Measurements from ENCODE around the gene GALNT6. TPM values are rescaled to one million over a fixed set of nuclear protein-coding genes. Genes with fewer than 3 reads are reported as not detected.

GALNT6 gene
- total and polyA plus RNA-seq, 9 of the 15 experiments (the other 6 are each of a cell fraction or from before 2014, with no cell fraction given) = 1.5 to 8.6 (median 5.1) TPM

DNA sequence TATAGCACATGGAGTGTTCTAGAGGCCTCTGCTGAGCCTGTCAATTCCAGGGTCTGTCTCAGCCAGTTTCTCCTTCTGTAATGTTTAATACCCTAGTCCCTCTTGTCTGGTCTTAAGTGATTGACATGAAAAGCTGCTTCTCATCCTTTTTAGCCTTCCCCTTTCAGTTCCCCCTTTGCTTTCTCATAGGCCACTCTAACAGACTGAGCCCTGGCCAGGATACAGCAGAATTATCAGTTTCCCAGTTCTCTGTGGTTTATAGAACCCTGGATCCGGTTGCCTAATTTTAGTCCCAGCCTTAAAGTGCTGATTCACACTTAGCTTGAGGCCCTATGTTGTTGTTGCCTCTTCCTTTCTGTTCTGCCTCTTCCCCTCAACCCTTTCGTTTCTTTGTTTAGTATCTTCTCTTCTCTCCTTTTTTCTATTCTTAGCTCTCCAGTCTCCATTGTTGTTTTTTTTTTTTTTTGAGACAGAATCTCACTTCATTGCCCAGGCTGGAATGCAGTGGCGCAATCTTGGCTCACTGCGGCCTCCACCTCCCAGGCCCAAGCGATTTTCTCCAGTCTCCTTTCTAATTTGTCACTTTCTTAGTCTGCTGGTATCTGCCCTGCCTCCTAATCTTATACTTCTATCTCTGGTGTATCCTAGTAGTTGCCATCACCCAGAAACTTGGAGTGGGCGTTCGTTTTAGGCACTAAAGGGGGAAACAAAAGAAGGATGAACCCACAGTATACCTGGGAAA lies 64.3 kb downstream of the GALNT6 start (continued):
- TF ChIP-seq, protein P1, sequence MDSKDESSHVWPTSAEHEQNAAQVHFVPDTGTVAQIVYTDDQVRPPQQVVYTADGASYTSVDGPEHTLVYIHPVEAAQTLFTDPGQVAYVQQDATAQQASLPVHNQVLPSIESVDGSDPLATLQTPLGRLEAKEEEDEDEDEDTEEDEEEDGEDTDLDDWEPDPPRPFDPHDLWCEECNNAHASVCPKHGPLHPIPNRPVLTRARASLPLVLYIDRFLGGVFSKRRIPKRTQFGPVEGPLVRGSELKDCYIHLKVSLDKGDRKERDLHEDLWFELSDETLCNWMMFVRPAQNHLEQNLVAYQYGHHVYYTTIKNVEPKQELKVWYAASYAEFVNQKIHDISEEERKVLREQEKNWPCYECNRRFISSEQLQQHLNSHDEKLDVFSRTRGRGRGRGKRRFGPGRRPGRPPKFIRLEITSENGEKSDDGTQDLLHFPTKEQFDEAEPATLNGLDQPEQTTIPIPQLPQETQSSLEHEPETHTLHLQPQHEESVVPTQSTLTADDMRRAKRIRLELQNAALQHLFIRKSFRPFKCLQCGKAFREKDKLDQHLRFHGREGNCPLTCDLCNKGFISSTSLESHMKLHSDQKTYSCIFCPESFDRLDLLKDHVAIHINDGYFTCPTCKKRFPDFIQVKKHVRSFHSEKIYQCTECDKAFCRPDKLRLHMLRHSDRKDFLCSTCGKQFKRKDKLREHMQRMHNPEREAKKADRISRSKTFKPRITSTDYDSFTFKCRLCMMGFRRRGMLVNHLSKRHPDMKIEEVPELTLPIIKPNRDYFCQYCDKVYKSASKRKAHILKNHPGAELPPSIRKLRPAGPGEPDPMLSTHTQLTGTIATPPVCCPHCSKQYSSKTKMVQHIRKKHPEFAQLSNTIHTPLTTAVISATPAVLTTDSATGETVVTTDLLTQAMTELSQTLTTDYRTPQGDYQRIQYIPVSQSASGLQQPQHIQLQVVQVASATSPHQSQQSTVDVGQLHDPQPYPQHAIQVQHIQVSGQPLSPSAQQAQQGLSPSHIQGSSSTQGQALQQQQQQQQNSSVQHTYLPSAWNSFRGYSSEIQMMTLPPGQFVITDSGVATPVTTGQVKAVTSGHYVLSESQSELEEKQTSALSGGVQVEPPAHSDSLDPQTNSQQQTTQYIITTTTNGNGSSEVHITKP (IDR thresholded peaks at IDR 0.05; ENCODE audit: partially characterized antibody) = no peak
- TF ChIP-seq SAFB (IDR thresholded peaks at IDR 0.05; ENCODE audit: borderline replicate concordance, low read depth, low read length) = no peak
- TF ChIP-seq ZBTB5 (IDR thresholded peaks at IDR 0.05) = 0 out of 2 replicates have a peak, but pooled peaks have one; percentile 34
- no peak for TF ChIP-seq HMG20B (CRISPR knock-in tag; IDR thresholded peaks at IDR 0.05)
- no peak for TF ChIP-seq ZEB2 (IDR thresholded peaks at IDR 0.05)
- TF ChIP-seq MCM7 (IDR thresholded peaks at IDR 0.05) = 0 out of 4 replicates have a peak, but pooled peaks of 1 of the 2 experiments have one; percentile 80
- peak in 1 of 2 experiments; percentile 44; a peak in 1 of 4 replicates for TF ChIP-seq RCOR1 (IDR thresholded peaks at IDR 0.05; ENCODE audit: borderline replicate concordance in 1 of 2, low read depth in 2 of 2, low read length in 2 of 2)
- no peak for TF ChIP-seq ZNF785 (CRISPR knock-in tag; IDR thresholded peaks at IDR 0.05)
- no peak for TF ChIP-seq PRPF4 (IDR thresholded peaks at IDR 0.05; ENCODE audit: insufficient read depth, low read depth, low read length, poor library complexity, severe bottlenecking)
- TF ChIP-seq HMGXB4 (CRISPR knock-in tag; IDR thresholded peaks at IDR 0.05) = no peak
- no peak for TF ChIP-seq RBM22 (IDR thresholded peaks at IDR 0.05; ENCODE audit: low read depth, low read length, poor library complexity, severe bottlenecking)
- TF ChIP-seq ZNF561 (CRISPR knock-in tag; conservative IDR thresholded peaks at IDR 0.05) = no peak
- TF ChIP-seq NFE2 (IDR thresholded peaks at IDR 0.05; ENCODE audit: low read depth) = peak; percentile 99
- no peak for TF ChIP-seq TFE3 (CRISPR knock-in tag; IDR thresholded peaks at IDR 0.05)
- no peak for TF ChIP-seq WHSC1 (IDR thresholded peaks at IDR 0.05; ENCODE audit: low read length)
- no peak for TF ChIP-seq IRF2 (CRISPR knock-in tag; IDR thresholded peaks at IDR 0.05)
- TF ChIP-seq MAX (CRISPR knock-in tag; IDR thresholded peaks at IDR 0.05) = no peak
- TF ChIP-seq EP400 (IDR thresholded peaks at IDR 0.05) = peak; percentile 69; the same call in 1 of the 2 replicates
